Breast epithelium (tissue), 3 donors: Measurements from ENCODE around the gene CFAP46.

Experiments used
- CTCF ChIP-seq, 3 donors: fragments of 450-650 bp; IDR thresholded peaks; one replicate each; pipeline ENCODE4 v1.5.1; 2016 to 2017; ENCODE audit warnings: antibody characterized with exemption in 3 of 3, mild to moderate bottlenecking in 3 of 3, moderate library complexity in 3 of 3
- POLR2A ChIP-seq: fragments of 450-650 bp; IDR thresholded peaks from one replicate; pipeline ENCODE4 v1.6.1; 2016; ENCODE audit warnings: antibody characterized with exemption, mild to moderate bottlenecking, moderate library complexity
- POLR2AphosphoS5 ChIP-seq, 3 donors: sonication (generic); formaldehyde crosslinking; IDR thresholded peaks; one replicate each; pipeline ENCODE4 v1.6.1; 2017; ENCODE audit warnings: antibody characterized with exemption in 3 of 3

- TF ChIP-seq POLR2A: no peak
- no peak for TF ChIP-seq CTCF (IDR thresholded peaks at IDR 0.05)
- TF ChIP-seq POLR2AphosphoS5 (IDR thresholded peaks at IDR 0.05): no peak
These were observed 14.8 kb upstream of the CFAP46 start for GRCh38 chr10:132957131-132957530.
